Suppressor macrophage (primary cell): ENCODE measurements around the gene LCP1.

Experiments used
- DNase-seq, 4 experiments: peaks; one replicate each; pipeline ENCODE4 v3.0.0-alpha.2; 2020 to 2022
- total RNA-seq, 17 experiments: gene quantifications; one replicate each; lab custom pipeline; 2026; ENCODE audit warnings: mixed read lengths in 6 of 17, inconsistent platforms in 3 of 17; lab: John Stamatoyannopoulos, UW

Gene LCP1, protein sequence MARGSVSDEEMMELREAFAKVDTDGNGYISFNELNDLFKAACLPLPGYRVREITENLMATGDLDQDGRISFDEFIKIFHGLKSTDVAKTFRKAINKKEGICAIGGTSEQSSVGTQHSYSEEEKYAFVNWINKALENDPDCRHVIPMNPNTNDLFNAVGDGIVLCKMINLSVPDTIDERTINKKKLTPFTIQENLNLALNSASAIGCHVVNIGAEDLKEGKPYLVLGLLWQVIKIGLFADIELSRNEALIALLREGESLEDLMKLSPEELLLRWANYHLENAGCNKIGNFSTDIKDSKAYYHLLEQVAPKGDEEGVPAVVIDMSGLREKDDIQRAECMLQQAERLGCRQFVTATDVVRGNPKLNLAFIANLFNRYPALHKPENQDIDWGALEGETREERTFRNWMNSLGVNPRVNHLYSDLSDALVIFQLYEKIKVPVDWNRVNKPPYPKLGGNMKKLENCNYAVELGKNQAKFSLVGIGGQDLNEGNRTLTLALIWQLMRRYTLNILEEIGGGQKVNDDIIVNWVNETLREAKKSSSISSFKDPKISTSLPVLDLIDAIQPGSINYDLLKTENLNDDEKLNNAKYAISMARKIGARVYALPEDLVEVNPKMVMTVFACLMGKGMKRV
- total RNA-seq, result 2,684 to 5,536 (median 4,405) reads per million in 17 experiments

DNA sequence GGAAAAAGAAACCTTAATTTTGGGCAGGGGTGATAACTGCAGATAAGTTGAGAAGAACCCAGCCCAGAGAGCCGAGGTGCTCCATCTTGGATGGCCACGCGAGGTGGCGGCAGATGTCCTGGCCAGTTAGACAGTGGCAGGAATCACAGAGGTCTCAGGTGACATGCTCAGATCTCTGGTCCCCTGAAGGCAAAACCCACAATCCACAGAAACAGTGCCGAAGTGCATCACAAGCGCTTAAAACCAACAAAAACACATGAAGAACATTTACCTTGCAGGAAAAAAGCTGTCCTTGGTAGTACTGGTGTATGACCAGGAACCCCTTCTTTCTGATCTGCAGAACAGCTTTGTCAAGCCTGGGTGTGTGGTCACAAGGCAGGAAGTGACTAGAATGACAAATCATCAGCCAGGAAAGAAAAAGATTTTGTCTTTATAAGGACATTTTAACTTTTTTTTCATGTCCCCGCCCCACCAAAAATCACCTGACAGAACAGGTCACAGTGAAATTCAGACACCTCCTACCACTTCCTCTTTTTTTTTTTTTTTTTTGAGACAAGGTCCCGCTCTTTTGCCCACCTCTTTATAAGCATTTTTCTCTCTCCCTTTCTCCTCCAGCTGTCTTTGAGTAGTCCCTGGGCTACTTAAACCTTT, at the start of gene LCP1:
LCP1 (minus strand) TSS at position 338 of the 651 bp plus-strand sequence. CDS start 22,515 bp downstream, outside the sequence.
- peak; percentile 79 to 90 (median 85) for DNase-seq

DNA sequence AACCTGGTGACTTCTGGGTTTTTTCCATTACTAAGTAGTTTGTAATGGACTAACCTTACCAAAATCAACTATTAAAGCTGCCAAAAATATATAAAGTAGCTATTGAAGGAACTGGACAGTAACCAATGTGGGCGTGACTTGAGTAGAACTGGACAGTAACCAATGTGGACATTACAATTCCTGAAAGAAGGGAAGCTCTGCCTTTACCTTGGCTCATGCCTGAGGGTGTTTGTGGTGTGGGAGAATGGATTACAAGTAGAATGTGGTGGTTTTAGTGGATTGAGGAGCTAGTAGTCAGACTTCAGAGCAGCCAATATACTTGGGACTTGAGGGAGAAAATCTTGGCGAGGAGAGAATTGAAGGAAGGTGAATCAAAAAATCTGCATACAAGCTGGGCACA, 47.3 kb upstream of the LCP1 start:
- DNase-seq, result no peak

DNA sequence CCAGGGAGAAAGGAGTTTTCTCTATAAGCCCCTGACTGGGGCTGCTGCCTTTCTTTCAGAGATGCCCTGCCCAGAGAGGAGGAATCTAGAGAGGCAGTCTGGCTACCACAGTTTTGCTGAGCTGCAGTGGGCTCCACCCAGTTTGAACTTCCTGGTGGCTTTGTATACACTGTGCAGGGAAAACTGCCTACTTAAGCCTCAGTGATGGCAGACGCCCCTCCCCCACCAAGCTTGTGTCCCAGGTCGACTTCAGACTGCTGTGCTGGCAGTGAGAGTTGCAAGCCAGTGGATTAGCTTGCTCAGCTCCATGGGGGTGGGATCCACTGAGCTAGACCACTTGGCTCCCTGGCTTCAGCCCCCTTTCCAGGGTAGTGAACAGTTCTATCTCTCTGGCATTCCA, 38.3 kb upstream of the LCP1 start:
- DNase-seq, result peak; percentile 3 to 56 (median 34)

DNA sequence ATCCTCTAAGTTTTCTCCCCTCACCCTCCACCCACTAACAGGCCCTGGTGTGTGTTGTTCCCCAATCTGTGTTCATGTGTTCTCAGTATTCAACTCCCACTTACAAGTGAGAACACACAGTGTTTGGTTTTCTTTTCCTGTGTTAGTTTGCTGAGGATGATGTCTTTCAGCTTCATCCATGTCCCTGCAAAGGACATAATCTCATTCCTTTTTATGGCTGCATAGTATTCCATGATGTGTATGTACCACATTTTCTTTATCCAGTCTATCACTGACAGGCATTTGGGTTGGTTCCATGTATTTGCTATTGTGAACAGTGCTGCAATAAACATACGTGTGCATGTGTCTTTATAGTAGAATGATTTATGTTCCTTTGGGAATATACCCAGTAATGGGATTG, 32.8 kb upstream of the LCP1 start:
- DNase-seq, result peak; percentile 6 to 36 (median 31)

DNA sequence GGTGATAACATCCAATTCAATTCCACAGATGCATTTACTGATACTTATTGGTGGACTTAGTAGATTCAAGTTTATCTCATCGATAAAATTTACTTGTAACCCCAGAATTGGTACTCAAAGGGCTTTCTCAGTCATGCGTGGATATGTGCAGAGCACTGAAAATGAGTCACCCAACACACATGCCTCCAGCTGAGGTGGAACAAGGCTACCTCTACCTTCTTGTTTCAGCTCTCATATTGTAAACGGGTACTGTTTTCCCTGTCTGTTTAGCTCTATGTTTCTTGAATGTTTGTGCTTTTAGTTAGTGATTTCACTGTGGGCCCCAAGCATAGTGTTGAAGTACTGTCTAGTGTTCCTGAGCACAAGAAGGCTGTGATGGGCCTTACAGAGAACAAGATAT, 31.3 kb upstream of the LCP1 start:
- no peak for DNase-seq

DNA sequence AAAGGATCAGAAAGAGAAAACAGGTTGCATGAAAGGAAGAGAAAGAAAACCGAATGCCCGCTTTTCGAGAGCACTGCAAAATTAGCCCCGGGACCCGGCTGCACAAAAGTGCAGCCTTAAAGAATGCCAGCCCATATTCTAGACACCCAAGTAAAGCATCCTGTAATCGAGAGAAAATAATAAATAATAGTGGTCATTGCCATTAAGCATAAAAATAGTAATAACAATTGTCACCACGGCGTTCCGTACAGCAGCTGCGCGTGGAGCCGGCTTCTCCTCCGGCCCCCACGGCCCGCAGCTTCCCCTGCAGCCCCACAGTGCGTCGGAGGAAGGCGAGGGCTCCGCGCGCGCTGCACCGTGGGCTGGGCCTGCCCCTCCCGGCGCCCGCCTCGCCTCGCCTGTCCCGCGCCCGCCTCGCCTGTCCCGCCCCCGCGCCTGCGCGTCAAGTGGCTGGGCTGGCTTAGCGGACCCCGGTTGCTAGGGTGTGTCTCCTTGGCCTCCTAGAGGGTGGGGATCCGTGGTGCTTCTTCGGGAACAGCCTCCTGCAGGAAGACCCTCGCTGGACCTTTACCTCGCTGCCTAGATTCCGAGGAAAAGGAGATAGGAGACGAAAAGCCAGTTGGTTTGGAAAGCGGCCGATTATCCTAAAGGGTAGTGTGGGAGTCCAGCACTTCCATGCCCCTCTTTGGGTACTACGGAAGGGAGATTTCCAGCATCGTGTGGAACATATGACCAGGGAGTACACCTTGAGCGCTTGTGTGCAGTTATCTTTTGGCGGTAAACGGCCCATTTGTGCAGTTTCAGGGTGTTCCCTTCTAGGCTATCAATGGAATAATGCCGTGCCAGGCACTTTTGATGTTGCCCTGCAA, 29.7 kb upstream of the LCP1 start, which contains the start of gene LRRC63:
LRRC63 (plus strand) TSS at position 446 of the 869 bp plus-strand sequence. CDS start 1,107 bp downstream, outside the sequence.
- DNase-seq, result peak; percentile 87 to 96 (median 92)

DNA sequence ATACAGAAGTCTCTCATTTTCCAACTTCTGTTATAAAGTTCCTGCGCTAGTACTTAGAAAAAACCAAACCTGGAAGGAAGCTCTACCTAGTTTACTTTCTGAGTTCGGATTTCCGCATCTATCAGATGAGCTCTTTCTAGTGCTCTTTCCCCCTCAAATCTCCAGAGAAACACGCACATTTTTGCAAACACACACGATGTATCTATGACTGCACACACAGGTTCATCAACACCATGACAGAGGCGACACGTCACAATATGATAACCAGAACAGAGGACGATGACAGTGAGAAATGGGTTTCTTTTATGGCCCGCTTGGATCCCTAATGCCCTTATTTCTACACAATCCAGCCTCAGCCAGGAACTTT, 29.1 kb upstream of the LCP1 start:
- peak; percentile 21 to 60 (median 48) for DNase-seq

DNA sequence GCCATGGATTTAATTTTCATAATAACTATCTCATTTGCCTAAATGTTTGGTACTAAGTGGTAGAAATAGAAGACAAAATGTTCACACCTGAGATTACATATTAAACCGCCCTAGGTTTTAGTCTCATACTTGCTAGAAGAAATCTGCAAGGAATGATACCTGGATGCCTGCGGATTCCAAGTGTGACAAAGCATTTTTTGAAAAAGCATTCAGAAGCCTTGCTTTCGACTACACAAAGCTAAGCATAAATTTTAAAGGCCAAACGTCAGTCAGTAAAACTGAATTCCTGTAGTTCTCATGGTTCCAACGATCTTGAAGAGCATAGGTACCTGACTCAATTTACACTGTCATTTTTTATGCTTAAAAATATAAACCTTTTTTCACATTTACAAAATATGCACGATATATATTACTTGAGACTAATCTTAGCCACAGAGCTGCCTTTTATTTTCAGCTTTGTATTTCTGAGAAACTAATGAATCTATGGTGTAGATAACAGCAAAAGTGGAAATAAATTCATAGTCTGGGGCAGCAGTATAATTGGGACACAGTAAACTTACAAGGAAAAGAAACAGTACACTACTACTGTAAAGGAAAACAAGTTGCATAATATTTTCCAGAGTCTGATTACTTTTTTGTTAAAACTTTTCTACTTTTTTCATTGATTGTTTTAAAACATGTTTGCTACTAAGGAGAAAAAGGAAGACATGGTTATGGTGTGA, 28.5 kb upstream of the LCP1 start:
- DNase-seq, result no peak

DNA sequence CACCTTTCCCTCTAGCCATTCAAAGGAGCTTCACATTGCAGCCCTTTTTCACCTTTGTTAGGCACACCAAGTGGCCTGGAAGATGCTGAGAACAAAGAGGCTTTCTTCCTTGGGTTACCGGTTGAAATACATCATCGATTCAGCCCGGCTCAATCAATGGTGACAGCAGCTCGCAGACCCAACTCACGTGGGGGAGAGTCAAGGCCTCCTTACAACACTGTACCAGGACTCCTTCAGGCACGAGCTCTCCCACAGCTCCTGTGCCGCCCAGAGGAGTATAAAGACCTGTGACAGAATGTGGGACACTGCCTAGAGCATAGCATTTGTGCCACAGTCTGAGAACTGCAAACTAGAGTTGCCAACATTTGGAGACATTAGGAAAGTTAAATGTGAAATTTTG, 25.9 kb upstream of the LCP1 start:
- DNase-seq, result no peak

DNA sequence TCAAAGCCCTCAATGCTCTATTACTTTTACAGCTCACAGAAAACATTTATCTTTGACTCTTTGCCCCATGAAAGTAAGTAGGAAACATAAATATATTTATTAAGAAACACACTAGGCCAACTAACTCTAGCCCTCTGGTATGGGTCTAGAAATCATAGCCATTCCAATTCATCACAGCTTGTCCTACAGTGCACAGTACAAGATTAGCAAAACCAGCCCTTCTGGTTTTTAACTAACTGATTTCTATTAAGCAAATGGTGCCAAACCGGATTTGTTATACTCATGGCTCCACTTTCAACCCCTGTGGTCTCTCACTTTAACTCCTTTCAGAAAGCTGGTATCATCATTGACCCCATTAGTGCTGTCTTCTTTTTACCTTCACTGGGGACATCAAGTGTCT, 24.2 kb upstream of the LCP1 start:
- DNase-seq, result no peak

DNA sequence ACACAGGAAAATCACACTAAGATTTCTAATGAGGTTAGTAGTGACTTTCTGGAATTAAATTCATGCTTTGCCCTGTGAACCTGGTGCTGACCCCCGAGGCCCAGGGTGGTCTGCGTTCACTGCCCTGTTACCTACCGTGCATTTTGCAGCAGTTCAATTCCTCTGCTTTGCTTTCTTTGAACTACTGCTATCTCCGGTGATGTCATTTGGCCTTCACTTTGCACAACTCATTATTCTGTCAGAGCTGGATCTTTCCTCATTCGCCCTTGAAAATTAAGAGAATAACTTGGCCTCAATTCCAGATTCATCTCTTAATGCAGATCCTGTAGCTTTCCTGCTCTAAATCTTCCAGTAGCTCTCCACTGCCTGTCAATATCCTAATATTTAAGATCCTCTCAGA, 21.0 kb upstream of the LCP1 start:
- peak in 3 of 4 experiments; percentile 33 to 64 (median 54) for DNase-seq

DNA sequence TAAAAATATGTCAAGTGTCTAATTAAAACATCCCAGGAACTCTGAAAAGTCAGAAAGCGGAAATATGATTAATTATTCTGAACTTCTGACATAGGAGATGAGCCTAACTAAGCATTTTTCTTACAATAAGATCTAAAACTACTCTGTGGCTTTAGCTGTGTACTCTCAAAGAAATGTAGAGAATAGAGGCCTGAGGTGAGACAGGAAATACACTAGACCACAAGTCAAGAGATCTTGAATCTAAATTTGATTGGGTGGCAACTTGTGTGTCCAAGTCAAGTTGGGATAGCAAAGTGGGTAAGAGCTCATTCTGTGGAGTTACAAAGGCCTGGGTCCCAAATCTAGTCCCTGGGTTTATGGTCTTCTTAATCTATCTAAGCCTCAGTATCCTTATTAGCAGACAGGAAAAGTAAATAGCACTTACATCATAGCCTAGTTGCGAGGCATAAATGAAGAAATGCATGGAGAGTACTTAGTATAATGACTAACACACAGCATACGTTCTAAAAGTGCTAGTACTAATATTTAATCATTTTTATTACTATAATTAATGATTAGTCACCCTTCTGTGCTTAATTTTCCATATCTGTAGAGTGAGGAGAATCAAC, 20.3 kb upstream of the LCP1 start:
- no peak for DNase-seq

DNA sequence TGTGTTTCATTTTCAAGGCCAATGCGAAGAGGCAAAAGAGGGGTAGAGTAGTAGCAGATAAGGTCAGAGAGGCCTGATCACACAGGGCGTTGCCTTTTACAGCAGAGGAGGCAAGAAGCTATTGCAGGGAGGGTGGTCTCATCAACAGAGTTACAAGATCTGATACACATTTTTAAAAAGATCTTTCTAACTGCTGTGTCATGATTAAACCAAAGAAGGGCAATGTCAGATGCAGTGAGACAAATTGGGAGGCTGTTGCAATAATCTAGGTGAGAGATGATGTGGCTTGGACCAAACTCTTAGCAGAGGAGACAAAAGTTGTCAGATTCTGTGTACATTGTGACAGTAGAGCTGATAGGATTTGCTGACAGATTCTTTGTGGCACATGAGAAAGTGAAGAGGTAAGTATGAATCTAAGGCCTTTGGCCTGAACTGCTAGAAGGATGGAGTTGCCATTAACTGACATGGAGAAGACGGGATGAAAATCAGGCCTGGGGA, 16.8 kb upstream of the LCP1 start:
- no peak for DNase-seq

DNA sequence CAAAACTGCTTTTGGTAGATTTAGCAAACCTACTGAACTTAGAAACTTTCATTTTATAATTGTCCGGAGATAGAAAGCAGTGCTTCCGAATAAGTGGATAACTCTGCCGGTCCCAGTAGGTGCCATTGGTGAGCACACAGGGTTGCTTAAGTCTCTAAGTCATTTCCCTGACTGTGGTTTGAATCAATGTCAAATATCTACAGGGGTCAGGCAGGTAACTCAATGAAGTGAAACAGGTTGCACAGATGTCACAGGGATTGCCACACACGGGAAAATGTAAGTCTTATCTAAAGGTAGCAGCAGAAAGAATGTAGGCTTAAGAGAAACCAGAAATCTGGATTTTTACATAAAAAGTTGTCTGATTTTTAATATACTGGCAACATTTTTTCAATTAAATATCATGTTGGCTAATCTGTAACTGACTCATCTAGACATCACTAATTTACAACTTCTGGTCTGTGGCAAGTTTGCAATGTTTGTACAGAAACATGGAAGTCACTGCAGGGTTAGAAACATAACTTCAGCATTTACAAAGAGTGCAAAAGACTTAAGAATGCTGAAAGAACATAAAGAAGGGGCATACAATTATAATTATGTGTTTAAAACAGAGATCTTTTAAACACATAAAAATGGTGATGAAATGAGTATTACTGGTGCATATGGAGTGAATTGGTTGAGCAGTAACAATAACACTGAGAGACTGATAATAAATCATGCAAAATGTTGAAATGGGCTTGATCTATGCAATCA, 15.5 kb upstream of the LCP1 start:
- peak in 2 of 4 experiments; percentile 67 to 73 for DNase-seq

DNA sequence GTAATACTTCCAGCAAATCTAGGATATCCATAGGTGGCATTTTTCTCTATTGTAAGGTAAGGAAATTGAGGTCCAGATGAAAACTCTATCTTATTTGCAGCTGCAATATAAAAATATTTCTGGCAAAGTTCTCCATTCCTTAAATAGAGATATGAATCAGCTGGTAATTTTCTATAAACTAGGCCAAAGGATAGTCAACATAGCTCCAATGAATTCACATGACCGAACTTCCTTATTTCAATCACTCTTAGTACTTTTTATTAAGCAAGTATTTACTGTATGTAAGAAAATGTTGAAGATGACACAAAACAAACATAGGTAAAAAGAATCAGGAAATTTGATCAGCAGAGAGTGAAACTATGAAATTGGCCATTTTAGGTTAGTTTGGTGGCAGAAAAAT, 13.0 kb upstream of the LCP1 start:
- DNase-seq, result peak in 3 of 4 experiments; percentile 51 to 84 (median 84)

DNA sequence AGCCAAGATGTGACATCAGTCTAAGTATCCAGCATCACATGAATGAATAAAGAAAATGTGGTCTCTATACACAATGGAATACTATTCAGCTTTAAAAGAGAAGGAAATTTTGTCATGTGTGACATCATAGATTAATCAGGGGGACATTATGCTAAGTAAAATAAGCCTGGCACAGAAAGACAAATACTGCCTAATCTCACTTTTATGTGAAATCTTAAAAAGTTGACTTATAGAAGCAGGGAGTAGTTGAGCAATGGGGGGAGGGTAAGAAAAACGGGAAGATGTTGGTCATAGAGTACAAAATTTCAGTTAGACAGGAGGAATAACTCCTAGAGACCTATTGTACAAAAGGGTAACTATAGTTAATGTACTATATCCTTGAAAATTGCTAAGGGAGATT, 10.4 kb upstream of the LCP1 start:
- peak in 2 of 4 experiments; percentile 53 to 63 for DNase-seq

DNA sequence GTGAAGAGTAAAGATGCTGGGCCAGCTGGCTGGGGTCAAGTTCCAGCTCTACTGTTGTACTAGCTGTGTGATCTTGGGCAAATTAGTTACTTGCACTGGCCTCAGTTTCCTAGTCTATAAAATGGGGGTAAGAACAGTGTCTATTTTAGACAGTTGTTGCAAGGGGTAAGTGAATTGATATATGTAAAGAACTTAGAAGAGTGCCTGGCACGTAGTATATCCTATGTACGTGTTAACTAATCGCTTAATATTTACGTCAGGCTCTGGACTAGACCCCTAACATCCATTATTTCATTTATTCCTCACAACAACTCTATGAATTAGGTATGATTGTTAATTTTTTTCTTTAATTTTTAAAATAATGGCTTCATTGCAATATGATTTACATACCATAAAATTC, 3.7 kb upstream of the LCP1 start:
- no peak for DNase-seq

DNA sequence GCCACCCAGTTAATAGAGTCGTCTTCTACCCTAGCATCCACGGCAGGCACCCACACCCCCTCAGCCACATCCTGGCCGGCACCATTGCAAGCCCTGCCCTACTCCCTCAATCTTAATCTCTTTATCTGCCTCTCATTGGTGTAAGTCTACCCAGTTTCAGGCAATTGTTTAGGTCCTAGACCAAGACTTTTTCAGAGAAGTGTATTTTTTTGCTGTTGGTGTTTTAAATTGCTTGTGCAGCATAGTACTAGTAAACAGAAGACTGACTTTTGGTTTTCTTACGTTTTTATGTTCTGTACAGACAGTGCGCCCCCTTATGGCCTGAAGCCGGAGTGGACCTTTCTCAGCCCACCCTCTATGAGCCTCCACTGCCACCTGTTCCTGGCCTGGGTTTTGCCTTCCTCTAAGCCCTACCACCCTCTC, 2.3 kb upstream of the LCP1 start:
- DNase-seq, result peak; percentile 68 to 85 (median 76)

DNA sequence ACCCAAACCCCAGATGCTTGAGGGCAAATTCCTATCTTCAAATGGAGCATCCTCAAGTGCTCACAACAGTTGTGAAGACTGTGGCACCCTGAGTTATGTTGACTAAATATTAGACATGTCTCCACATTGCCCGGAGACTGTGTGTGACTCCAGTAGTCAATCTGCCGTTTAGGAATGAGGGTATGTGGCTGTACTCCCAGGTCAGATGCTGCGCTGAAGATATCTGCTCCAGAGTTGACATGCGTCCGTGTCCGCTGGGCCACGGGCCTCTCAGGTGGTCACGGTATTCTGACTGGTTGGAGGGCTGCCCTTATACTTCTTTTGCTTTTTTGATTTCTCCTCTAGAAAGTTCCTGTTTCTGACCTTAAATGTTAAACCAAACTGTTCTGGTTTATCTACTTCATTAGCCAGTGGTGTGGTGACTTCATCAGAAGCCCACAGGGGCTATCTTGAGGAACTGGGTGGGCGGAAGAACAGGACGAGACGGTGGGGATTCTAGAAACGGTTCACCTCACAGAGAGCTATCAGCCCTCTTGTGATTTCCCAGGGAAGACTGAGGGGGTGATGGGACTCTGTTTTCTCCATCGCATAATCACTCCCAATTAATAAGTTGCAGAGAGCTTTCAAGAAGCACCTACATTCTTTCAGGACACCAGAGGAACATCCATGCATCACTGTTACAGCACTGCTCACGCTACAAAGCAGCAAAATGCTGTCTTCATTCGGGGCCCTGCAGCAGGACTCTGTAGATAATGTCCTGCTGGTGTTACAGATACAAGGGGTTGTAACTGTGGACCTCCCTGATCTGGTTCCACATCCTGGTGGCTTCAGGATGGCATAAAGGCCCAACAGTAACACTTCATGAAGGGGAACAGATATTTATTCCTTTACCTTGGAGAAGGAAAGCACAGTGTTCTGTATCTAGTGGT, 1.3 kb upstream of the LCP1 start:
- DNase-seq, result peak in 3 of 4 experiments; percentile 57 to 71 (median 69)
